K562 (cell line): ENCODE results near the gene DDAH2. TPM values are rescaled to one million over a fixed set of nuclear protein-coding genes. Genes with fewer than 3 reads are reported as not detected.

Source experiments
- ATF7 ChIP-seq: fragments of 450-650 bp; IDR thresholded peaks from 2 replicates; pipeline ENCODE4 v1.7.1; 2014; ENCODE audit warnings: mild to moderate bottlenecking, moderate library complexity
- CBFA2T3 ChIP-seq: fragments of 450-650 bp; IDR thresholded peaks from 2 replicates; pipeline ENCODE4 v1.6.1; 2017
- CEBPB ChIP-seq: fragments of 450-650 bp; IDR thresholded peaks from 2 replicates; pipeline ENCODE4 v1.6.1; 2016; ENCODE audit warnings: missing genetic modification characterization, missing compliant biosample characterization
- CHCHD3 ChIP-seq: fragments of 250-450 bp; sonication (Bioruptor Pico); IDR thresholded peaks from 2 replicates; pipeline ENCODE4 v2.1.2; 2022; ENCODE audit warnings: mild to moderate bottlenecking
- KAT8 ChIP-seq: fragments of 450-650 bp; IDR thresholded peaks from 2 replicates; pipeline ENCODE4 v1.6.1; 2016; ENCODE audit warnings: low read depth, mild to moderate bottlenecking
- KLF6 ChIP-seq: fragments of 250-450 bp; sonication (Bioruptor Pico); IDR thresholded peaks from 2 replicates; pipeline ENCODE4 v1.4.0; 2020; ENCODE audit warnings: mild to moderate bottlenecking, moderate library complexity, borderline replicate concordance
- RUNX1 ChIP-seq: sonication (generic); IDR thresholded peaks from 2 replicates; pipeline ENCODE4 v1.6.1; 2016; ENCODE audit warnings: antibody characterized with exemption, low read depth
- SIX5 ChIP-seq, 2 experiments: IDR thresholded peaks; 2 replicates each; pipeline ENCODE4 v1.6.1; 2011; ENCODE audit warnings: low read length in 2 of 2, borderline replicate concordance in 1 of 2, low read depth in 1 of 2, mild to moderate bottlenecking in 1 of 2, moderate library complexity in 1 of 2; ENCODE audit not compliant: insufficient read depth in 1 of 2
- SRF ChIP-seq, 2 experiments: fragments of 250-450, 450-650 bp in 1 of 2; sonication (Bioruptor Pico) in 1 of 2; sonication (generic) in 1 of 2; formaldehyde crosslinking; IDR thresholded peaks; 2 replicates each; pipeline versions ENCODE4 v1.5.0 to v1.5.1; 2020 to 2022; ENCODE audit warnings: mild to moderate bottlenecking in 1 of 2, missing genetic modification reagents in 1 of 2
- SRSF9 ChIP-seq: fragments of 200-400 bp; formaldehyde crosslinking; IDR thresholded peaks from 2 replicates; pipeline ENCODE4 v1.6.1; 2017; ENCODE audit warnings: low read depth, low read length, borderline replicate concordance
- TEAD1 ChIP-seq, 2 experiments: fragments of 450-650 bp in 1 of 2; sonication (generic) in 1 of 2; formaldehyde crosslinking; IDR thresholded peaks; 2 replicates each; pipeline versions ENCODE4 v1.4.0 to v1.8.0; 2020 to 2022; ENCODE audit warnings: mild to moderate bottlenecking in 2 of 2, missing genetic modification reagents in 1 of 2
- YBX1 ChIP-seq: fragments of 450-650 bp; IDR thresholded peaks from 2 replicates; pipeline ENCODE4 v1.7.1; 2016; ENCODE audit warnings: mild to moderate bottlenecking
- ZFX ChIP-seq: sonication (generic); formaldehyde crosslinking; IDR thresholded peaks from 2 replicates; pipeline ENCODE4 v1.8.0; 2022; ENCODE audit warnings: mild to moderate bottlenecking, missing genetic modification reagents, moderate library complexity
- ZKSCAN1 ChIP-seq: fragments of 150-350 bp; IDR thresholded peaks from 2 replicates; pipeline ENCODE4 v1.6.1; 2016; ENCODE audit warnings: low read depth, low read length
- ZKSCAN3 ChIP-seq: fragments of 250-450 bp; sonication (Bioruptor Pico); IDR thresholded peaks from 2 replicates; pipeline ENCODE4 v1.4.0; 2020
- ZNF311 ChIP-seq: fragments of 250-450 bp; sonication (Bioruptor Pico); IDR thresholded peaks from 2 replicates; pipeline ENCODE4 v1.4.0; 2020; ENCODE audit warnings: mild to moderate bottlenecking, moderate library complexity
- ZNF512 ChIP-seq: IDR thresholded peaks from 2 replicates; pipeline ENCODE4 v1.6.1; 2016; ENCODE audit warnings: missing genetic modification characterization, missing compliant biosample characterization
- polyA plus RNA-seq, 8 experiments: library from polyadenylated mRNA; depleted of rRNA in 4 of 8; stranded (reverse) in 5 of 8; unstranded in 3 of 8; fragments of >200 nt; fragmentation: Nextera tagmentation in 2 of 8; fragmentation: Illumina TruSeq in 1 of 8; extraction: Ambion mirVana in 2 of 8; extraction: Trizol in 1 of 8; gene quantifications; 2 replicates each; pipeline versions ENCODE4 v1.2.1 to v1.2.3, GENCODE V29; 2011 to 2014; ENCODE audit warnings: inconsistent platforms in 1 of 8, missing spikeins in 1 of 8
- total RNA-seq, 7 experiments: library from RNA; depleted of rRNA in 6 of 7; stranded (reverse); fragments of >200 nt in 6 of 7; fragmentation: Illumina TruSeq in 2 of 7; extraction: Trizol in 2 of 7; gene quantifications; 2 replicates each; pipeline versions ENCODE4 v1.2.1 to v1.2.3, GENCODE V29; 2011 to 2021; ENCODE audit warnings: low replicate concordance in 1 of 7
- TF ChIP-seq, protein P1 (sequence below): fragments of 450-650 bp; formaldehyde crosslinking; conservative IDR thresholded peaks from 2 replicates; pipeline ENCODE4 v1.4.0; 2022; ENCODE audit warnings: mild to moderate bottlenecking, missing genetic modification characterization
- TF ChIP-seq, protein P2 (sequence below): fragments of 450-650 bp; formaldehyde crosslinking; IDR thresholded peaks from 2 replicates; pipeline ENCODE4 v1.4.0; 2022; ENCODE audit warnings: missing genetic modification characterization
- TF ChIP-seq, protein P3 (sequence below): fragments of 450-650 bp; IDR thresholded peaks from 2 replicates; pipeline ENCODE4 v1.6.1; 2014; ENCODE audit warnings: low read depth, mild to moderate bottlenecking, moderate library complexity, borderline replicate concordance
- TF ChIP-seq, protein P4 (sequence below): sonication (generic); formaldehyde crosslinking; IDR thresholded peaks from 2 replicates; pipeline ENCODE4 v1.9.0; 2022; ENCODE audit warnings: mild to moderate bottlenecking, missing genetic modification reagents

DDAH2 gene
- total and polyA plus RNA-seq, 9 of the 15 experiments (the other 6 are each of a cell fraction or from before 2014, with no cell fraction given), result 1.8 to 45.4 (median 21.4) TPM

- TF ChIP-seq CEBPB (no peak), RUNX1 (no peak), ZNF311 (CRISPR knock-in tag) (no peak), ZFX (0 out of 2 replicates have a peak, but pooled peaks have one; percentile 43), KLF6 (no peak), CBFA2T3 (peak; percentile 50), KAT8 (no peak), ZKSCAN1 (no peak), ZKSCAN3 (no peak), SRF (CRISPR knock-in tag; IDR thresholded peaks at IDR 0.05) (no peak), SIX5 (IDR thresholded peaks at IDR 0.05; ENCODE audit: borderline replicate concordance in 1 of 2, insufficient read depth in 1 of 2, low read depth in 1 of 2, low read length in 2 of 2) (no peak), TEAD1 (CRISPR knock-in tag; IDR thresholded peaks at IDR 0.05) (0 out of 4 replicates have a peak, but pooled peaks of 1 of the 2 experiments have one; percentile 50), YBX1 (no peak), ZNF512 (tag) (no peak), SRSF9 (no peak), ATF7 (no peak), CHCHD3 (CRISPR knock-in tag) (no peak)
- TF ChIP-seq, protein P1, sequence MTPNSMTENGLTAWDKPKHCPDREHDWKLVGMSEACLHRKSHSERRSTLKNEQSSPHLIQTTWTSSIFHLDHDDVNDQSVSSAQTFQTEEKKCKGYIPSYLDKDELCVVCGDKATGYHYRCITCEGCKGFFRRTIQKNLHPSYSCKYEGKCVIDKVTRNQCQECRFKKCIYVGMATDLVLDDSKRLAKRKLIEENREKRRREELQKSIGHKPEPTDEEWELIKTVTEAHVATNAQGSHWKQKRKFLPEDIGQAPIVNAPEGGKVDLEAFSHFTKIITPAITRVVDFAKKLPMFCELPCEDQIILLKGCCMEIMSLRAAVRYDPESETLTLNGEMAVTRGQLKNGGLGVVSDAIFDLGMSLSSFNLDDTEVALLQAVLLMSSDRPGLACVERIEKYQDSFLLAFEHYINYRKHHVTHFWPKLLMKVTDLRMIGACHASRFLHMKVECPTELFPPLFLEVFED (CRISPR knock-in tag), result peak; percentile 74; the same call in 1 of the 2 replicates
- TF ChIP-seq, protein P2, sequence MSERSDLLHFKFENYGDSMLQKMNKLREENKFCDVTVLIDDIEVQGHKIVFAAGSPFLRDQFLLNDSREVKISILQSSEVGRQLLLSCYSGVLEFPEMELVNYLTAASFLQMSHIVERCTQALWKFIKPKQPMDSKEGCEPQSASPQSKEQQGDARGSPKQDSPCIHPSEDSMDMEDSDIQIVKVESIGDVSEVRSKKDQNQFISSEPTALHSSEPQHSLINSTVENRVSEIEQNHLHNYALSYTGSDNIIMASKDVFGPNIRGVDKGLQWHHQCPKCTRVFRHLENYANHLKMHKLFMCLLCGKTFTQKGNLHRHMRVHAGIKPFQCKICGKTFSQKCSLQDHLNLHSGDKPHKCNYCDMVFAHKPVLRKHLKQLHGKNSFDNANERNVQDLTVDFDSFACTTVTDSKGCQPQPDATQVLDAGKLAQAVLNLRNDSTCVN (CRISPR knock-in tag), result no peak
- TF ChIP-seq, protein P3, sequence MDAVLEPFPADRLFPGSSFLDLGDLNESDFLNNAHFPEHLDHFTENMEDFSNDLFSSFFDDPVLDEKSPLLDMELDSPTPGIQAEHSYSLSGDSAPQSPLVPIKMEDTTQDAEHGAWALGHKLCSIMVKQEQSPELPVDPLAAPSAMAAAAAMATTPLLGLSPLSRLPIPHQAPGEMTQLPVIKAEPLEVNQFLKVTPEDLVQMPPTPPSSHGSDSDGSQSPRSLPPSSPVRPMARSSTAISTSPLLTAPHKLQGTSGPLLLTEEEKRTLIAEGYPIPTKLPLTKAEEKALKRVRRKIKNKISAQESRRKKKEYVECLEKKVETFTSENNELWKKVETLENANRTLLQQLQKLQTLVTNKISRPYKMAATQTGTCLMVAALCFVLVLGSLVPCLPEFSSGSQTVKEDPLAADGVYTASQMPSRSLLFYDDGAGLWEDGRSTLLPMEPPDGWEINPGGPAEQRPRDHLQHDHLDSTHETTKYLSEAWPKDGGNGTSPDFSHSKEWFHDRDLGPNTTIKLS, result no peak
- TF ChIP-seq, protein P4, sequence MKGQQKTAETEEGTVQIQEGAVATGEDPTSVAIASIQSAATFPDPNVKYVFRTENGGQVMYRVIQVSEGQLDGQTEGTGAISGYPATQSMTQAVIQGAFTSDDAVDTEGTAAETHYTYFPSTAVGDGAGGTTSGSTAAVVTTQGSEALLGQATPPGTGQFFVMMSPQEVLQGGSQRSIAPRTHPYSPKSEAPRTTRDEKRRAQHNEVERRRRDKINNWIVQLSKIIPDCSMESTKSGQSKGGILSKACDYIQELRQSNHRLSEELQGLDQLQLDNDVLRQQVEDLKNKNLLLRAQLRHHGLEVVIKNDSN (CRISPR knock-in tag), result 0 out of 2 replicates have a peak, but pooled peaks have one; percentile 8
These were observed 5.7 kb downstream of the DDAH2 start, which contains the start of gene MPIG6B (continued) for GRCh38 chr6:31723245-31723979.
